Measurements from ENCODE around the gene OR10H3. TPM values are rescaled to one million over a fixed set of nuclear protein-coding genes. Genes with fewer than 3 reads are reported as not detected.

The OR10H3 gene
- total RNA-seq, 4 donors from 2014 or later = not detected

- TF ChIP-seq EP300 (IDR thresholded peaks at IDR 0.05) = no peak
- no peak for TF ChIP-seq POLR2AphosphoS5 (IDR thresholded peaks at IDR 0.05)
- TF ChIP-seq, protein P1, sequence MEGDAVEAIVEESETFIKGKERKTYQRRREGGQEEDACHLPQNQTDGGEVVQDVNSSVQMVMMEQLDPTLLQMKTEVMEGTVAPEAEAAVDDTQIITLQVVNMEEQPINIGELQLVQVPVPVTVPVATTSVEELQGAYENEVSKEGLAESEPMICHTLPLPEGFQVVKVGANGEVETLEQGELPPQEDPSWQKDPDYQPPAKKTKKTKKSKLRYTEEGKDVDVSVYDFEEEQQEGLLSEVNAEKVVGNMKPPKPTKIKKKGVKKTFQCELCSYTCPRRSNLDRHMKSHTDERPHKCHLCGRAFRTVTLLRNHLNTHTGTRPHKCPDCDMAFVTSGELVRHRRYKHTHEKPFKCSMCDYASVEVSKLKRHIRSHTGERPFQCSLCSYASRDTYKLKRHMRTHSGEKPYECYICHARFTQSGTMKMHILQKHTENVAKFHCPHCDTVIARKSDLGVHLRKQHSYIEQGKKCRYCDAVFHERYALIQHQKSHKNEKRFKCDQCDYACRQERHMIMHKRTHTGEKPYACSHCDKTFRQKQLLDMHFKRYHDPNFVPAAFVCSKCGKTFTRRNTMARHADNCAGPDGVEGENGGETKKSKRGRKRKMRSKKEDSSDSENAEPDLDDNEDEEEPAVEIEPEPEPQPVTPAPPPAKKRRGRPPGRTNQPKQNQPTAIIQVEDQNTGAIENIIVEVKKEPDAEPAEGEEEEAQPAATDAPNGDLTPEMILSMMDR (IDR thresholded peaks at IDR 0.05) = no peak
- no peak for TF ChIP-seq POLR2A (IDR thresholded peaks at IDR 0.05; ENCODE audit: low read depth)
- 52% methylated on average over 2 of the region's 2 CpGs for WGBS
Observed at GRCh38 chr19:15775249-15775648, 37.5 kb downstream of the OR10H3 start.

DNA sequence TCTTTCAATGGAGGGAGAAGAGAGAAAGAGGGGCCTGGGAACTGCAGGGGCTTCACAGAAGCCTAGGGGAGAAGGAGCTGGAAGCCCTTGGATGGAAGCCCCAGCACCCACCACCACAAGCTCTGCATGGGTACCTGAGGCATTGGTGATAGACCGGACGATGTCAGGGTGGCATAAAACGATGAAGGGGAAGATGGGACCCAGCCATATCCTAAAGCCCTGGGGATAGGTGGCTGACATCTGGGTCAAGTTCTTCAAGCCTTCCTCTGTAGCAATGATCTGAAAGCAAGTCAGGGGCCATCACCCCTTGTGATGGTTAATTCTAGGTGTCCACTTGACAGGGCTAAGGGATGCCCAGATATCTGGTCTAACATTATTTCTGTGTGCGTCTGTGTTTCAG, 38.5 kb downstream of the OR10H3 start:
- Histone ChIP-seq H3K9me3 (no peaks in the 10 kb centered on the region), H3K27me3 (no peaks in the 10 kb centered on the region), H3K36me3 (peaks cover 0 to 18% (median 0%) of the 10 kb centered on the region in 4 donors), H3K4me3 (no peak overlapping the region), H3K4me1 (peaks cover 20 to 42% (median 26%) of the 10 kb centered on the region in 4 donors), H3K27ac (replicated peaks in 1 of 4) (no peak overlapping the region)
- no peak for TF ChIP-seq POLR2A (IDR thresholded peaks at IDR 0.05; ENCODE audit: low read depth)
- no peak for TF ChIP-seq EP300 (IDR thresholded peaks at IDR 0.05)
- TF ChIP-seq, protein P1 (IDR thresholded peaks at IDR 0.05) = no peak
- TF ChIP-seq POLR2AphosphoS5 (IDR thresholded peaks at IDR 0.05) = no peak
- 93% methylated on average over 4 of the region's 4 CpGs for WGBS
- intact Hi-C loops (cut with DNase I) = no loop called here
- peak; percentile 68 for DNase-seq (ENCODE audit: extremely low spot score)

More at GRCh38 chr19:15775249-15775648, 37.5 kb downstream of the OR10H3 start:
- peaks cover 0 to 20% (median 3%) of the 10 kb centered on the region in 4 donors for H3K36me3 ChIP-seq
- H3K27me3 ChIP-seq = no peaks in the 10 kb centered on the region
- H3K4me1 ChIP-seq = peaks cover 10 to 32% (median 18%) of the 10 kb centered on the region in 4 donors
- intact Hi-C loops (cut with DNase I) = no loop called here
- H3K4me3 ChIP-seq = no peak overlapping the region
- no peak overlapping the region for H3K27ac ChIP-seq (replicated peaks in 1 of 4)
- DNase-seq (ENCODE audit: extremely low spot score) = no peak
- no peaks in the 10 kb centered on the region for H3K9me3 ChIP-seq

DNA sequence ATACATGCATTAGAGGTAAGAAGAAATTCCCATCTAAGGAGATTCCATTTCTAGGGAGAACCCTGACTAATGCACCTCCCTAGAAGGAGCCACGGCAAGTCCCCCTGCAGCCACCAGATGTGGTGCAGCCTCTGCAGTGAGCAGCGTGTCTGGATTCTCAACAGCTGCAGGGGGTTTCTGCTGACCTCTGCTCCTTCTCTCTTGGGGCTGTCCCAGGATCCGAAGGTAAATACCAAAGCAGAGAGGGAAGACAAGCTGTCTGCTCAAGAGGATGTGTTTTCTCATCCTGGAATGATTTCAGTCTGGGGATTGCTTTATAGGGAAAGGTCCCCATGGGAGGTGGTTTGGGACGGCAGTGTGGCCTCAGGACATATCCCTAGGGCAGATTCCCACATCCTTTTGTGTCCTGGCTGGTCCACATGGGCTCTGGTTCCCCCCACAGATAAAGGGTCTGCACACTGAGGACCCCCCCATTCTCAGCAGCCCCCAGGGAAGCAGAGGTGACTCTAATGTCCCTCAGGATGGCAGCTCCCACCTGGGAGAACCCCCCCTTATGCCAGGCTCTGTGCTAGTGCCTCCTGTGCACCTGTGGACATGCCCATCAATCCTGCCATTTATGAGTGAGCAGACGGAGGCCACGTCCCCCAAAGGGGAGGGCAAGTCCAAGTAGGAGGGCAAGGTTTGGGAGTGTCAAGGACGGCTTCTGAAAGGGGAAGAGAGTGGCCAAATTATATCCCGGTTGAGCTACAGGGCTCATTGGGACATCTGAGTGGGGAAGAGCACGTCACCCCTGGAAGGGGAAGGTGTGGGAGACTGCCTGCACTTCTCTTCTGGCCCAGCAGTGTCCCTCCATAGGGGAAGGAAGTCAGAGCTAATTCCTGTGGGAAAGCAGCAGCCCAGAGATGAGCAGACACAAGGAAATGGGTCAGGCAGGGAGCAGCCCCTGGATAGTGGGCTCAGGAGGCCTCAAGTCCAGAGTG, 39.5 kb downstream of the OR10H3 start:
- TF ChIP-seq POLR2A (IDR thresholded peaks at IDR 0.05; ENCODE audit: low read depth) (no peak), EP300 (IDR thresholded peaks at IDR 0.05) (no peak), POLR2AphosphoS5 (IDR thresholded peaks at IDR 0.05) (no peak)
- TF ChIP-seq, protein P1 (IDR thresholded peaks at IDR 0.05) = no peak
- Histone ChIP-seq H3K27me3 (no peaks in the 10 kb centered on the region), H3K4me1 (peaks cover 22 to 47% (median 27%) of the 10 kb centered on the region in 4 donors), H3K9me3 (no peaks in the 10 kb centered on the region), H3K36me3 (peaks cover 0 to 13% (median 0%) of the 10 kb centered on the region in 4 donors), H3K4me3 (no peak overlapping the region), H3K27ac (replicated peaks in 1 of 4) (no peak overlapping the region)
- 48% methylated on average over 8 of the region's 9 CpGs for WGBS
- peak; percentile 68 for DNase-seq (ENCODE audit: extremely low spot score)
- intact Hi-C loops (cut with DNase I) = no loop called here

- peak; percentile 90 for DNase-seq (ENCODE audit: extremely low spot score)
- Histone ChIP-seq H3K4me3 (peak overlapping the region; percentile 22 to 48 (median 31)), H3K27me3 (no peaks in the 10 kb centered on the region), H3K9me3 (no peaks in the 10 kb centered on the region), H3K27ac (replicated peaks in 1 of 4) (peak overlapping the region; percentile 75 to 86 (median 77)), H3K36me3 (peaks cover 0 to 4% (median 0%) of the 10 kb centered on the region in 4 donors), H3K4me1 (peaks cover 22 to 47% (median 27%) of the 10 kb centered on the region in 4 donors)
- 20% methylated on average over 6 of the region's 10 CpGs for WGBS
- TF ChIP-seq EP300 (IDR thresholded peaks at IDR 0.05) (no peak), POLR2AphosphoS5 (IDR thresholded peaks at IDR 0.05) (peak; percentile 20 to 31)
- intact Hi-C loops (cut with DNase I) = no loop called here
Observed at GRCh38 chr19:15779756-15780476, 42.1 kb downstream of the OR10H3 start.

All from esophagus muscularis mucosa (tissue), 4 donors.